Measurements from ENCODE around the gene SLC2A5.

Gene SLC2A5

DNA sequence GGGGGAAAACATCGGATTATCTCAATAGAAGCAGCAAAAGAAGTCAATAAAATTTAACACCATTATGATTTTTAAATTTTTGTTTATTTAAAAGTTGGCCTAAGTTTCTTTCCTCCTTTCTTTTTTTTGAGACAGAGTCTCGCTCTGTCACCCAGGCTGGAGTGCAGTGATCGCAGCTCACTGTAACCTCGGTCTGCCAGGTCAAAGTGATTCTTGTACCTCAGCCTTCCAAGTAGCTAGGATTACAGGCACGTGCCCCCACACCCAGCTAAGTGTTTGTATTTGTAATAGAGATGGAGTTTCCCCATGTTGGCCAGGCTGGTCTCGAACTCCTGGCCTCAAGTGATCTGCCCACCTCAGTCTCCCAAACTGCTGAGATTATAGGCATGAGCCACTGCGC is 20.9 kb downstream of the SLC2A5 start:
- TF ChIP-seq, protein P1, sequence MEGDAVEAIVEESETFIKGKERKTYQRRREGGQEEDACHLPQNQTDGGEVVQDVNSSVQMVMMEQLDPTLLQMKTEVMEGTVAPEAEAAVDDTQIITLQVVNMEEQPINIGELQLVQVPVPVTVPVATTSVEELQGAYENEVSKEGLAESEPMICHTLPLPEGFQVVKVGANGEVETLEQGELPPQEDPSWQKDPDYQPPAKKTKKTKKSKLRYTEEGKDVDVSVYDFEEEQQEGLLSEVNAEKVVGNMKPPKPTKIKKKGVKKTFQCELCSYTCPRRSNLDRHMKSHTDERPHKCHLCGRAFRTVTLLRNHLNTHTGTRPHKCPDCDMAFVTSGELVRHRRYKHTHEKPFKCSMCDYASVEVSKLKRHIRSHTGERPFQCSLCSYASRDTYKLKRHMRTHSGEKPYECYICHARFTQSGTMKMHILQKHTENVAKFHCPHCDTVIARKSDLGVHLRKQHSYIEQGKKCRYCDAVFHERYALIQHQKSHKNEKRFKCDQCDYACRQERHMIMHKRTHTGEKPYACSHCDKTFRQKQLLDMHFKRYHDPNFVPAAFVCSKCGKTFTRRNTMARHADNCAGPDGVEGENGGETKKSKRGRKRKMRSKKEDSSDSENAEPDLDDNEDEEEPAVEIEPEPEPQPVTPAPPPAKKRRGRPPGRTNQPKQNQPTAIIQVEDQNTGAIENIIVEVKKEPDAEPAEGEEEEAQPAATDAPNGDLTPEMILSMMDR (conservative IDR thresholded peaks at IDR 0.05) = no peak
- no peak overlapping the region for H3K27ac ChIP-seq

DNA sequence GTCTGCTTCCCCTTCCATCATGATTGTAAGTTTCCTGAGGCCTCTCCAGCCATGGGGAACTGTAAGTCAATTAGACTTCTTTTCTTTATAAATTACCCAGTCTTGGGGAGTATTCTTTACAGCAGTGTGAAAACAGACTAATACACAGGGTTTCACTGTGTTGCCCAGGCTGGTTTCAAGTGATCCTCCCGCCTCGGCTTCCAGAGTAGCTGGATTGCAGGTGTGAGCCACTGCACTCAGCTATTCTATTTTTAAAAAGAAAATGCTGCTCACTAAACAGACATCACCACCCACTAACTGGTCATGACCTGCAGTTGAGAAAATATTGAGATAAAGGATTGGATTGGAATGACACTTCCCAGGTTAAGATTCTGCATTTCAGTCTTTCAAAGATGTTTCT is 22.4 kb downstream of the SLC2A5 start:
- TF ChIP-seq, protein P1 (conservative IDR thresholded peaks at IDR 0.05) = no peak
- H3K27ac ChIP-seq = no peak overlapping the region

DNA sequence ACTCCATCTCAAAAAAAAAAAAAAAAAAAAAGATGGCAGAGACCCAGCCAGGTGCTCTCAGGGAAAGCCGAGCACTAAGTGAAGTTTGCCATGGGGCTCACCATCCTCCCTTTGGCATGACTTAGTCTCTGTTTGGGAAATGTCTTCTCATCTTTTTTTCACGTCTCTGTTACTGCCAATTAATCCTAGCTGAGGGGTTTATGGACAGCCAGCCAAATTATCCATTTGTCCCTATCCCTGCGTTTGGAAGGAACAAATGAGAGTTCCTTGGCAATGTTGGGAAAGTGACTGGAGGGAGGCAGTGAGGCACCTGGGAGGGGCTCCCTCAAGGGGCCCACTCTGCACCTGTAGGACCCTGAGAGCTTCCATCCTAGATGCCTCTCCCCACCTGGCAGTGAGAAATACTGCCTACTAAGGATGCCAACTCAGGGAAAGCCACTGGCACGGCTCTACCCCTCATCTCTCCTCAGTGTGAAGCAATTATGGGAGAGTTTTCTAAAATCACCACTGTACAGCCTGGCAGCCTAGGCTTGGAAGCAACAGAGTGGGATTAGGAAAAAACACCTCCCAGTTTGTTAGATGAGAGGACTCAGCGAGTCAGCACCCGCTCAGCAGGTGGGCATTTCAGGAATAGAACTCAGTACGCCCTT is 23.4 kb downstream of the SLC2A5 start:
- H3K27ac ChIP-seq = no peak overlapping the region
- TF ChIP-seq, protein P1 (conservative IDR thresholded peaks at IDR 0.05) = no peak

DNA sequence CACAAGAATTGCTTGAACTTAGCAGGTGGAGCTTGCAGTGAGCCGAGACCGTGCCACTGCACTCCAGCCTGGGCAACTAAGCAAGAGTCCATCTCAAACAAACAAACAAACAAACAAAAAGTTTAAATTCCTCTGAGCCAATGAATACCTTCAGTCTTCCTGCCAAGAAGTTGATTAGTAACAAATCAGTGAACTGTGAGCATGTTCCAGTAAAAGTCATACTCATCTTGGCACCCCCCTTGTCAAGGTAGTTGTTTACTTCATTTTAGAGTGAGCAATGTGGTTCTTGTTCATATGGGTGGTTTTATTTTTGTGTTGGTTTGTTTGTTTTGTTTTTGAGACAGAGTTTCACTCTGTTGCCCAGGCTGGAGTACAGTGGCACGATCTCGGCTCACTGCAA is 25.2 kb downstream of the SLC2A5 start:
- TF ChIP-seq, protein P1 (conservative IDR thresholded peaks at IDR 0.05) = no peak

DNA sequence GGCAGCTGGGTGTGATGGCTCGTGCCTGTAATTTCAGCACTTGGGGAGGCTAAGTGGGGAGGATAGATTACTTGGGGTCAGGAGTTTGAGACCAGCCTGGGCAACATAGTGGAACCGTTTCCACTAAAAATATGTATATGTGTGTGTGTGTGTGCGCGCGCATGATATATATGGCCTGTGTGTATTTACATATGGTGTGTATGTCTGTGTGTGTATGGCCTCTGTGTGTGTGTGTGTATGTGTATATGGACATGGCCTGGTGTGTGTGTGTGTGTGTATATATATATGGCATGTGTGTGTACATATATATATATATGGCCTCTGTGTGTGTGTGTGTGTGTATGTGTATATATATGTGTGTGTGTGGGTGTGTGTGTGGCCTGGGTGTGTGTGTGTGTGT is 27.2 kb downstream of the SLC2A5 start:
- no peak overlapping the region for H3K27ac ChIP-seq
- TF ChIP-seq, protein P1 (conservative IDR thresholded peaks at IDR 0.05) = no peak

More for the DNA sequence above, 25.2 kb downstream of the SLC2A5 start:
- H3K27ac ChIP-seq = no peak overlapping the region

DNA sequence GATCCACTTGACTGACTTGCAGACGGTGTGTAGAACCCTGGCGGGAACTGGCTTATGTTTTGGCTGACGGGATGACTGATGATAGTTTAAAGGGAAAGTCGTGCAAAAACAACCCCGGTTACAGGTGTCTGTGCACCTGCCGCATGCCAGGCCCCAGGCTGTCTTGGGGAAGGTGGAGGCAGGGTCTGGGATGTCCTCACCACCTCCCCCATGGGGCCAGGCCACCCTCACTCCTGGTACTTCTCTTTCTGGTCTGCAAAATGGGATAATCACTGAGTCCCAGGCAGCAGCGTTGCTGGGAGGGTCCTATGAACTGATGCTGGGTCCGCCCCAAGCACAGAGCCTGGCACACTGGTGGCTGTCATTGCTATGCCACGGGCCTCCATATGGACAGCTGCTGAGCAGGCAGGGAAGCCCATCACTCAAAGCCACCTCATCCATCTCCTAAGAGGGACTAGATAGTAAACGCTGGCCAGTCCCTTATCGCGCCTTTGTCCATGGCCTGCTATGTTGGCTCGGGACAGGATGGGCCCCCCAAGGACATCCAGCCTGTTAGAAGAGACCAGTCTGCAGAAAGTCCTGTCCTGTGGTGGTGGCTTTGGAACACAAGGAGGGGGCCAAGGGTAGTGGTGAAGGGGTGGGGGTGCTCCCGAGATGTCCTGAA is 28.2 kb downstream of the SLC2A5 start:
- H3K27ac ChIP-seq = no peak overlapping the region

DNA sequence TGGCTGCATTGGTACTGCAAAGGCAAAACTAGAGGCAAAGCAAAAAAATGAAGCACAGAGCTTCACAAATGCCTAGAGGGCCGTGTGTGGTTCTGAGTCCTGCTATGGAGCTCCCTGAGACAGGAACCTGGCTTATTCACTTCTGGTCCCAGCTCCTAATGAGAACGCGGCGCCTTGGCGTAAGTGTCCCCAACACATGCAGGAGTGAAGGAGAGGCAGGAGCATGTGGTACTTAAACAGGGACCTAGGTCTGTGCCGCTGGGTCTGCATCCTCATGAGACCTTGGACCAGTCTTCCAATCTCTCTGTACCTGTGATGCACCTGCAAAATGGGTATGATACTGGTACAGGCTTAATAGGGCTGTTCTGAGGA is 28.8 kb downstream of the SLC2A5 start:
- no peak overlapping the region for H3K27ac ChIP-seq
- TF ChIP-seq, protein P1 (conservative IDR thresholded peaks at IDR 0.05) = no peak

More for the DNA sequence above, 28.2 kb downstream of the SLC2A5 start:
- TF ChIP-seq, protein P1 (conservative IDR thresholded peaks at IDR 0.05) = no peak

All from VCaP (cell line).